GM13977 (cell line): ENCODE results near the gene ENPP1.

ENCODE experiments used
- DNase-seq: peaks from one replicate; pipeline ENCODE4 v3.0.0; 2012; ENCODE audit warnings: low spot score
- CTCF ChIP-seq: IDR thresholded peaks from 2 replicates; pipeline ENCODE4 v1.5.1; 2012; ENCODE audit warnings: mild to moderate bottlenecking, control low read depth; ENCODE audit not compliant: insufficient read depth; ENCODE audit errors: extremely low read depth, missing control alignments
- in situ Hi-C: fragments of 300-500 bp; cut with MboI; formaldehyde crosslinking; loops from one replicate; pipeline ENCODE4 v1.12.0; 2022; ENCODE audit warnings: low sequenced_read_pairs, low pct_unique_long_range_greater_than_20kb, mixed read lengths, inconsistent platforms; ENCODE audit not compliant: unreplicated experiment

Gene ENPP1

GRCh38 chr6:131791476-131791875 lies 16.3 kb upstream of the ENPP1 start:
- no peak for TF ChIP-seq CTCF
- in situ Hi-C loops, result no loop called here
- no peak for DNase-seq

- no peak for DNase-seq
- TF ChIP-seq CTCF, result no peak
- in situ Hi-C loops, result no loop called here
These were observed 15.7 kb upstream of the ENPP1 start for GRCh38 chr6:131792091-131792496.

- TF ChIP-seq CTCF, result no peak
- in situ Hi-C loops, result no loop called here
- DNase-seq, result no peak
These were observed 12.5 kb upstream of the ENPP1 start for GRCh38 chr6:131795366-131795765.

GRCh38 chr6:131802347-131802746 lies 5.5 kb upstream of the ENPP1 start:
- in situ Hi-C loops, result no loop called here
- DNase-seq, result no peak
- TF ChIP-seq CTCF, result no peak

- TF ChIP-seq CTCF, result no peak
- in situ Hi-C loops, result no loop called here
- DNase-seq, result no peak
These were observed 4.6 kb upstream of the ENPP1 start for GRCh38 chr6:131803007-131803769.

- no peak for TF ChIP-seq CTCF
- DNase-seq, result no peak
- in situ Hi-C loops, result no loop called here
These were observed 3.7 kb upstream of the ENPP1 start for GRCh38 chr6:131804131-131804530.
